T-cell (primary cell): ENCODE results near the gene KCTD17. TPM values are rescaled to one million over a fixed set of nuclear protein-coding genes. Genes with fewer than 3 reads are reported as not detected.

Source experiments
- ATAC-seq, 4 experiments: fragments of 200-7000 bp in 3 of 4; fragments of 150-1000 bp in 1 of 4; cut with Tn5 transposase; replicated peaks in 1 of 4; 1 replicate in 3 of 4; 2 replicates in 1 of 4; pipeline ENCODE4 v1.10.0; 2021; ENCODE audit warnings: moderate library complexity in 3 of 4, mild to moderate bottlenecking in 2 of 4, moderate number of reproducible peaks in 1 of 4
- CTCF ChIA-PET, 2 donors: fragments of 300-600 bp; sonication (Branson Sonifier 250); formaldehyde crosslinking; loops; one replicate each; lab custom pipeline; 2022; ENCODE audit warnings: antibody characterized with exemption in 2 of 2; lab: Charles Lee
- POLR2A ChIA-PET, 2 donors: fragments of 300-600 bp; sonication (Branson Sonifier 250); formaldehyde crosslinking; loops; one replicate each; lab custom pipeline; 2022; ENCODE audit warnings: antibody characterized with exemption in 2 of 2; lab: Charles Lee
- DNase-seq, 35 experiments: peaks; one replicate each; pipeline versions ENCODE4 v3.0.0 to v3.0.0-alpha.2; 2013 to 2023
- H3K27ac ChIP-seq: one replicate; pipeline ENCODE4 v1.5.1; 2013; ENCODE audit warnings: low read length
- H3K27me3 ChIP-seq, 2 experiments: replicated peaks in 1 of 2; 1 replicate in 1 of 2; 2 replicates in 1 of 2; pipeline versions ENCODE4 v1.6.1 to v1.7.0; 2013; ENCODE audit warnings: low read length in 1 of 2, mixed read lengths in 1 of 2; ENCODE audit not compliant: control insufficient read depth in 2 of 2, insufficient read depth in 2 of 2; ENCODE audit errors: extremely low read depth in 1 of 2
- H3K36me3 ChIP-seq, 2 donors: 1 replicate in 1 of 2; 2 replicates in 1 of 2; pipeline versions ENCODE4 v1.6.1 to v1.7.0; 2013; ENCODE audit warnings: low read length in 1 of 2; ENCODE audit not compliant: control insufficient read depth in 2 of 2, insufficient read depth in 1 of 2; ENCODE audit errors: extremely low read depth in 1 of 2
- H3K4me1 ChIP-seq, 2 experiments: 1 replicate in 1 of 2; 2 replicates in 1 of 2; pipeline versions ENCODE4 v1.6.1 to v1.7.0; 2013; ENCODE audit warnings: low read length in 2 of 2, mixed read lengths in 1 of 2; ENCODE audit not compliant: insufficient read depth in 2 of 2, control insufficient read depth in 1 of 2; ENCODE audit errors: extremely low read depth in 1 of 2
- H3K4me3 ChIP-seq, 2 donors: 1 replicate in 1 of 2; 2 replicates in 1 of 2; pipeline versions ENCODE4 v1.5.1 to v1.7.0; 2013; ENCODE audit warnings: mild to moderate bottlenecking in 2 of 2, low read length in 1 of 2, moderate library complexity in 1 of 2; ENCODE audit not compliant: control insufficient read depth in 1 of 2; ENCODE audit errors: extremely low read depth in 1 of 2
- H3K9me3 ChIP-seq: 2 replicates; pipeline ENCODE4 v1.7.0; 2013
- H3K27ac Mint-ChIP-seq, 2 donors: one replicate each; pipeline ENCODE4 v1.8.0; 2020 to 2021; ENCODE audit warnings: mild to moderate bottlenecking in 2 of 2, mixed read lengths in 2 of 2
- H3K27me3 Mint-ChIP-seq, 2 donors: one replicate each; pipeline ENCODE4 v1.8.0; 2021 to 2022; ENCODE audit warnings: mixed read lengths in 2 of 2
- H3K36me3 Mint-ChIP-seq: one replicate; pipeline ENCODE4 v1.8.0; 2021; ENCODE audit warnings: mixed read lengths
- H3K4me1 Mint-ChIP-seq, 3 donors: one replicate each; pipeline ENCODE4 v1.8.0; 2020 to 2022; ENCODE audit warnings: mixed read lengths in 3 of 3, mild to moderate bottlenecking in 1 of 3
- H3K4me3 Mint-ChIP-seq, 3 donors: one replicate each; pipeline ENCODE4 v1.8.0; 2020 to 2022; ENCODE audit warnings: mild to moderate bottlenecking in 3 of 3, mixed read lengths in 3 of 3, moderate library complexity in 3 of 3
- H3K9me3 Mint-ChIP-seq, 3 donors: one replicate each; pipeline ENCODE4 v1.8.0; 2020 to 2022; ENCODE audit warnings: mixed read lengths in 3 of 3
- WGBS: methylation state at CpG from one replicate; pipeline ENCODE4 v1.1.5; 2013; ENCODE audit warnings: missing lambda C conversion rate; ENCODE audit not compliant: insufficient coverage; 5-methylcytosine and 5-hydroxymethylcytosine counted together
- total RNA-seq, 35 experiments: library from RNA in 6 of 35; stranded (reverse) in 6 of 35; fragments of 120-200 nt in 1 of 35; gene quantifications; one replicate each; pipeline versions ENCODE4 v1.2.1 to v1.2.4 and lab custom pipeline; 2013 to 2026

KCTD17 gene
- total RNA-seq, 5 donors from 2014 or later (not counting 1 experiment from before 2014, with no cell fraction given) = 24.0 to 36.2 (median 35.1) TPM

DNA sequence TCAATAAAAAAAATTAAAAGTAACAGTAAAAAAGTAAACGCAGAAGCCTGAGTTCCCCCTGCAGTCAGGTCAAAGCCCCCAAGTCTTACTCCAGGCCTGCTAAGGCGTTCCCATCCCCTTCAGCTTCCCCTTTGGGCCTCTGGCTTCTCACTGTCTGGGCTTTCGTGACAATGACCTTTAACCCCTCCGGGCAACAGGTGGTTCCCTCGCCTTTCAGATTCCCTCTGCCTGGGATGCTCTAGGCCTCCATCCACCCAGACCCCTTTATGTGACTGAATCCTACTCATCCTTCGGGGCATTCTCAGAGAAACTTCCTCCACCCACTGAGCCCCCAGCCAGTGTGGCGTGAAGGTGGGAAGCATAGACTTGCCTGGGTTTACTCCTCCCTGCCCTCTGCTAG is 24.0 kb upstream of the KCTD17 start:
- Mint-ChIP-seq H3K36me3 (no peaks in the 10 kb centered on the region), H3K27me3 (no peaks in the 10 kb centered on the region), H3K9me3 (no peaks in the 10 kb centered on the region), H3K4me3 (no peak overlapping the region), H3K27ac (no peak overlapping the region), H3K4me1 (no peaks in the 10 kb centered on the region)
- DNase-seq = no peak
- Histone ChIP-seq H3K36me3 (no peaks in the 10 kb centered on the region), H3K9me3 (no peaks in the 10 kb centered on the region), H3K4me3 (no peak overlapping the region), H3K27ac (no peak overlapping the region), H3K27me3 (peaks cover 0 to 8% of the 10 kb centered on the region in 2 experiments), H3K4me1 (no peaks in the 10 kb centered on the region)
- no peak for ATAC-seq
- ChIA-PET POLR2A (no interaction called here), CTCF (no interaction called here)
- 81% methylated on average over 4 of the region's 7 CpGs for WGBS

GRCh38 chr22:37028692-37029674 is 22.6 kb upstream of the KCTD17 start:
- ATAC-seq (no peak), DNase-seq (no peak)
- Mint-ChIP-seq H3K36me3 (no peaks in the 10 kb centered on the region), H3K27ac (no peak overlapping the region), H3K9me3 (no peaks in the 10 kb centered on the region), H3K4me1 (no peaks in the 10 kb centered on the region), H3K4me3 (no peak overlapping the region), H3K27me3 (no peaks in the 10 kb centered on the region)
- ChIA-PET POLR2A (no interaction called here), CTCF (interaction anchor here in 1 of 2 donors (0.7 kb wide), 1 partner anchor 13 kb away, joined by 3 read pairs; no protein-coding TSS in a partner anchor)
- Histone ChIP-seq H3K27ac (no peak overlapping the region), H3K4me1 (no peaks in the 10 kb centered on the region), H3K27me3 (peaks cover 0 to 9% of the 10 kb centered on the region in 2 experiments), H3K9me3 (no peaks in the 10 kb centered on the region), H3K4me3 (no peak overlapping the region), H3K36me3 (no peaks in the 10 kb centered on the region)
- 94% methylated on average over 19 of the region's 22 CpGs for WGBS

- no peaks in the 10 kb centered on the region for H3K4me1 ChIP-seq
- WGBS = 92% methylated on average over 12 of the region's 14 CpGs
Observed at GRCh38 chr22:37030560-37031281, 20.8 kb upstream of the KCTD17 start.

GRCh38 chr22:37032134-37032534 is 19.4 kb upstream of the KCTD17 start:
- Mint-ChIP-seq H3K9me3 (no peaks in the 10 kb centered on the region), H3K4me3 (no peak overlapping the region), H3K36me3 (no peaks in the 10 kb centered on the region), H3K27ac (no peak overlapping the region), H3K27me3 (peaks cover 12 to 13% of the 10 kb centered on the region in 2 donors), H3K4me1 (no peaks in the 10 kb centered on the region)
- no peaks in the 10 kb centered on the region for H3K9me3 ChIP-seq
- H3K4me1 ChIP-seq = no peaks in the 10 kb centered on the region
- no peaks in the 10 kb centered on the region for H3K36me3 ChIP-seq
- ChIA-PET POLR2A (no interaction called here), CTCF (no interaction called here)
- ATAC-seq (no peak), DNase-seq (no peak)
- no peak overlapping the region for H3K4me3 ChIP-seq
- peaks cover 0 to 20% of the 10 kb centered on the region in 2 experiments for H3K27me3 ChIP-seq
- no peak overlapping the region for H3K27ac ChIP-seq
- WGBS = 86% methylated on average over 1 of the region's 2 CpGs

More at GRCh38 chr22:37030560-37031281, 20.8 kb upstream of the KCTD17 start:
- Histone ChIP-seq H3K27me3 (peaks cover 0 to 12% of the 10 kb centered on the region in 2 experiments), H3K27ac (no peak overlapping the region), H3K4me3 (no peak overlapping the region), H3K9me3 (no peaks in the 10 kb centered on the region), H3K36me3 (no peaks in the 10 kb centered on the region)
- Mint-ChIP-seq H3K27me3 (peaks cover 8 to 10% of the 10 kb centered on the region in 2 donors), H3K9me3 (no peaks in the 10 kb centered on the region), H3K36me3 (no peaks in the 10 kb centered on the region), H3K27ac (no peak overlapping the region), H3K4me1 (no peaks in the 10 kb centered on the region), H3K4me3 (no peak overlapping the region)
- ATAC-seq (no peak), DNase-seq (no peak)
- ChIA-PET POLR2A (no interaction called here), CTCF (interaction anchor here in 1 of 2 donors (0.6 kb wide), 1 partner anchor 13 kb away, joined by 3 read pairs; no protein-coding TSS in a partner anchor)

- no peaks in the 10 kb centered on the region for H3K36me3 Mint-ChIP-seq
- H3K9me3 Mint-ChIP-seq = no peaks in the 10 kb centered on the region
- Histone ChIP-seq H3K27ac (no peak overlapping the region), H3K4me1 (no peaks in the 10 kb centered on the region), H3K27me3 (peaks cover 0 to 27% of the 10 kb centered on the region in 2 experiments), H3K4me3 (no peak overlapping the region), H3K9me3 (no peaks in the 10 kb centered on the region), H3K36me3 (no peaks in the 10 kb centered on the region)
- DNase-seq (no peak), ATAC-seq (no peak)
- peaks cover 13 to 18% of the 10 kb centered on the region in 2 donors for H3K27me3 Mint-ChIP-seq
- ChIA-PET POLR2A (interaction anchor here in 1 of 2 donors (0.5 kb wide), 1 partner anchor 267 kb away, joined by 3 read pairs; no protein-coding TSS in a partner anchor), CTCF (no interaction called here)
- H3K4me3 Mint-ChIP-seq = no peak overlapping the region
- H3K4me1 Mint-ChIP-seq = no peaks in the 10 kb centered on the region
- 87% methylated on average over 13 of the region's 18 CpGs for WGBS
- H3K27ac Mint-ChIP-seq = no peak overlapping the region
Observed at GRCh38 chr22:37032535-37033460, 18.7 kb upstream of the KCTD17 start.
